ENCODE data around the gene ANAPC2. TPM values are rescaled to one million over a fixed set of nuclear protein-coding genes. Genes with fewer than 3 reads are reported as not detected.

The ANAPC2 gene
- total RNA-seq, 1 donor from 2014 or later, result 39.2 TPM

- Histone ChIP-seq H3K36me3 (ENCODE audit: insufficient read depth, low read length) (no peaks in the 10 kb centered on the region), H3K27me3 (ENCODE audit: insufficient read depth, low read length) (no peaks in the 10 kb centered on the region), H3K4me1 (ENCODE audit: insufficient read depth, low read length) (peaks cover 17% of the 10 kb centered on the region), H2AFZ (ENCODE audit: low read depth, low read length) (no peak overlapping the region), H3K9ac (ENCODE audit: low read length) (no peak overlapping the region), H3K4me2 (ENCODE audit: low read length) (no peak overlapping the region), H3K27ac (ENCODE audit: low read depth, low read length) (no peak overlapping the region), H4K20me1 (ENCODE audit: insufficient read depth, low read length) (no peaks in the 10 kb centered on the region), H3K4me3 (ENCODE audit: insufficient read depth, low read depth, low read length) (no peak overlapping the region), H3K79me2 (ENCODE audit: insufficient read depth, low read length) (no peaks in the 10 kb centered on the region), H3K9me3 (ENCODE audit: insufficient read depth, low read depth, low read length) (no peaks in the 10 kb centered on the region)
- FAIRE-seq (no peak), DNase-seq (ENCODE audit: low read depth) (no peak)
- H3K4me3 Mint-ChIP-seq (ENCODE audit: unreplicated experiment), result no peak overlapping the region
- no peaks in the 10 kb centered on the region for H3K36me3 Mint-ChIP-seq (ENCODE audit: low read depth, unreplicated experiment)
- TF ChIP-seq CTCF (IDR thresholded peaks at IDR 0.05; ENCODE audit: insufficient read depth, low read depth, low read length), result no peak
- H3K27me3 Mint-ChIP-seq (ENCODE audit: low read depth, unreplicated experiment), result no peaks in the 10 kb centered on the region
- peaks cover 4% of the 10 kb centered on the region for H3K4me1 Mint-ChIP-seq (ENCODE audit: low read depth, unreplicated experiment)
- no peak overlapping the region for H3K27ac Mint-ChIP-seq (ENCODE audit: unreplicated experiment)
- no peaks in the 10 kb centered on the region for H3K9me3 Mint-ChIP-seq (ENCODE audit: unreplicated experiment)
Measured at GRCh38 chr9:137228506-137228967, 40.2 kb upstream of the ANAPC2 start.

- Histone ChIP-seq H3K9me3 (ENCODE audit: insufficient read depth, low read depth, low read length) (no peaks in the 10 kb centered on the region), H4K20me1 (ENCODE audit: insufficient read depth, low read length) (no peaks in the 10 kb centered on the region), H3K9ac (ENCODE audit: low read length) (no peak overlapping the region), H3K4me2 (ENCODE audit: low read length) (peak overlapping the region; percentile 35), H3K4me3 (ENCODE audit: insufficient read depth, low read depth, low read length) (no peak overlapping the region), H3K79me2 (ENCODE audit: insufficient read depth, low read length) (no peaks in the 10 kb centered on the region), H3K4me1 (ENCODE audit: insufficient read depth, low read length) (peaks cover 18% of the 10 kb centered on the region), H3K36me3 (ENCODE audit: insufficient read depth, low read length) (no peaks in the 10 kb centered on the region), H3K27me3 (ENCODE audit: insufficient read depth, low read length) (no peaks in the 10 kb centered on the region), H2AFZ (ENCODE audit: low read depth, low read length) (no peak overlapping the region), H3K27ac (ENCODE audit: low read depth, low read length) (no peak overlapping the region)
- TF ChIP-seq CTCF (IDR thresholded peaks at IDR 0.05; ENCODE audit: insufficient read depth, low read depth, low read length), result no peak
- no peak for TF ChIP-seq EZH2 (IDR thresholded peaks at IDR 0.05; ENCODE audit: insufficient read depth, low read length)
- H3K36me3 Mint-ChIP-seq (ENCODE audit: low read depth, unreplicated experiment), result no peaks in the 10 kb centered on the region
- DNase-seq (ENCODE audit: low read depth) (no peak), FAIRE-seq (no peak)
- no peaks in the 10 kb centered on the region for H3K9me3 Mint-ChIP-seq (ENCODE audit: unreplicated experiment)
- peaks cover 4% of the 10 kb centered on the region for H3K4me1 Mint-ChIP-seq (ENCODE audit: low read depth, unreplicated experiment)
- no peaks in the 10 kb centered on the region for H3K27me3 Mint-ChIP-seq (ENCODE audit: low read depth, unreplicated experiment)
- H3K27ac Mint-ChIP-seq (ENCODE audit: unreplicated experiment), result peak overlapping the region; percentile 77
- no peak overlapping the region for H3K4me3 Mint-ChIP-seq (ENCODE audit: unreplicated experiment)
Measured at GRCh38 chr9:137227853-137228505, 39.6 kb upstream of the ANAPC2 start.

Measured in astrocyte (in vitro differentiated cells and primary cell).